CD4-positive, alpha-beta T cell treated with Interleukin-1 beta for 1 hour (primary cell): ENCODE measurements around the gene REEP6.
"Not testable (repeated sequence)": the region's sequence is repeated elsewhere in the genome, so short reads cannot be mapped to it uniquely, and the experiment has no call there.

Experiments
- DNase-seq, 2 donors: peaks; one replicate each; pipeline ENCODE4 v3.0.0-alpha.2; 2020 to 2022

Gene REEP6

GRCh38 chr19:1473085-1473851 is 17.7 kb upstream of the REEP6 start:
- no peak for DNase-seq

DNA sequence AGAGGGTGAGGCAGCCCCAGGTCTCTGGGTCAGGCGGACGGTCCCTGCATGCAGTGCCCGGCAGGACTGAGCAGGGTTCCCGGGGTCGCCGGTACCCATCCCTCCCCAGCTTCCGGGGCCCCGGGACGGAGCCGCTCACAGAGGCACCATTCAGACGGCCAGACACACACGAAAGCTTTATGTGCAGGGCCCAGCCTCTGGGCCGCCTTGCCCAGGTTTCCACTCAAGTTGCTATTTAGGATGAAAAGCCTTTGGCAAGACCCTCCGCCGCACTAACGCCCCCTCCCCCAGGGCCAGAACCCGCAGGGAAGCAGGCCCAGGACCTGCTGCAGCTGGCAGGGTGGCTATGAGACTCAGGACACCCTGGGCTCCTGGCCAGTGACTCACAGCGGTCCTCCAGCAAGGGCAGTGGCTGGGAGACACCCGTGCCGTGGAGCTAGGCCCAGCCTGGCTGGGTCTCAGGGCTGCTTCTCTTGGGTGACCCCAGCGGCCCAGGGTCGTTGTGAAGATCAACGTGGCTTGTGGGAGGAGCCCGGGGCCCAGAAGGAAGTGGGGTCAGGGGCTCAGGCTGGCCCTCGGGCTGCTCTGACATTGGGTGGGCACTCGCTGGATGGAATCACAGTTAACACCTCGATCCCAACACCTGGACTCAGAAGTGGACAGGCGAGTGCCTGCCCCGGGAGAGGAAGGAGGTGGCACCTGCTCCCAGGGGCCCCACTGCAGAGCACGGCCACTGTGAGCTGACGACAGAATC is 16.8 kb upstream of the REEP6 start:
- no peak for DNase-seq

DNA sequence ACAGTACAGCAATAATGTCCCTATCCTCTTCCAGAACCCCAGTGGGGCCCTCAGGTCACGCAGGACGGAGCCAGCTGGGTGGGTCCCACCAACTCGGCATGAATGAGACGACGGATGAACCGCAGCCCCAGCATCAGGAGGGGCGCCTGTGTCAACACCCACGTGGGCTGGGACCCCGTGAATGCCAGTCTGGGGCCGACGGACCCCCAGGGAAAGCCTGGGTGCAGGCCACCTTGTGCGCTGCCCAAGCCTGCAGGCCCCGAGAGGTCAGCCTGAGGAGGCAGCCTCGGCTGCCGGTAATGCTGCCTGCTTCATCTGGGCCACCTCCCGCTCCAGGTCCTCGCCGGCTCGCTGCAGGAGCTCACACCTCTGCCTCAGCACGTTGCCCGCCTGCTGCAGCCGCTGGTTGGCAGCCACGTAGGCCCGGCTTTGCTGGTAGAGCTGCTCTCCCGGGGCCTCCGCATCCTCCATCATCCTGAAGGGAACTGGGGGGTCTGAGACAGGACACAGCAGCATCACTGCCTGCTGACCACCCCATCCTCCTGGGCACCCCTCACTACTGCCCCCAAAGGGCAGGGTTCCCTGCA is 16.1 kb upstream of the REEP6 start:
- no peak for DNase-seq

DNA sequence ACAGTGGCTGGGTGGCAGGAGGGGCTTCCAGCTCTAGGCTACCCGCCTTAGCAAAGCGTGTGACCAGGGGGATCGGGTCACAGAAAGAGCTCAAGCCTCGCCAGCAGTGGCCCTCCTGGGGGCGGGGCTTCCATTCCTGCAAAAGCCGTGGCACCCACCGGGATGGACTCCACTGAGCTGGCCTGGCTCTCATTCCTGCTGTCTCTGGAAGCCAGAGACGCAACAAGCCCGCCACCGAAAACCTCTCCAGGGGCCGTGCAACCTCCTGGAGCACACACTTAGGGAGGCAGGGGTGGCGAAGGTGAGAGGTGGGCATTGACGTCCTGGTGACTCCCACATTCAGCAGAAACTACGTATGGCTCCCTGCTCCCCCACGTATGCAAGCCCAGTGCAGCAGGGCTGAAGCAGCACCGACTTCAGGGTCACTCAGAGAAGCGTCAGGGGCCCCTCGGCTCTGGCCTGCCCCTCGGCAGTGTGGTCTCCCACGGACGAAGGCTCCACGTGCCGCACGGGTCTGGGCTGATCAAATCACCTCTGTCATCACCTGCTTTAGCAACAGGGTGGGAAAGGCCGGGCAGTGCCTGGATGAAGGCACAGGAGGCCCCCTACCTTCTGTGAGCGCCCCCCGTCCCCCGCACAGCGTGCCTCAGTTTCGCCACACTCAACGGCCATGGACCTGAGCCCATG is 15.1 kb upstream of the REEP6 start:
- no peak for DNase-seq

- DNase-seq, result not testable (repeated sequence)
These were observed 13.9 kb upstream of the REEP6 start for GRCh38 chr19:1477056-1477455.

DNA sequence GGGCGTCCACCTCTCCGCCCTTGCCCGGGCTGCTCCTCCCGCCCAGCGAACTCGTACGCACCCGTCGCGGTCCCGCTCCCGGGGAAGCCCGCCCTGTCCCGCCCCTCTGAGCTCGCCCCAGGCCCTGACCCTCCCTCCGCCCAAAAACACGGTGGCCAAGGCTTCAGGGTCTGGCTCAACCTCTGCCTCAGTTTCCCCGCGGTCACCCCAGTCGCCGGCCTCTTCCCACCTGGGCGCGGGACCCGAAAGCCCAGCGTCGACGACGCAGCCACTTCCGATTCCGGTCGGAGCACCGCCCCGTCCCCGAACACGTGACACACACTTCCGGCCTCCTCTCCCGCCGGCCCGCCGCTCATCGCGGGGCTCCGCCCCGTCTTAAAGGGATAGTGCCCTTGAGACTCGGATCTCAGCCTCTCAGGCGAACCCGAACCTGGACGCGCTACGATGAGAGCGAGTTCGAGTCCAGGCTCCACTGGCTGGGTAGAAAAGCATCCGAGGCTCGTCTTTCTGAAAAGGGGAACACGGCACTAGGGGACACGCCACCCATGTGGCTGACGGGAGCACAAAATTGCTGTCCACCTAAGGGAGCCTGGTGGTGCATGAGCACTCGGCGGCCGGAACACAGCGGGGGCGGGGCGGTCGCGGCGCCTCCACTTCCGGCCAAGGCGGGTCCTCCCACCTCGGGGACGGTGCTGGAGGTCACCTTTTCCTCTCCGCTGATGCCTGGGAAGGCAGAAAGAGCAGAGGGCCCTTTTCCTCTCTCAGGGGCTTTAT is 11.9 kb upstream of the REEP6 start, which contains the start of gene C19orf25:
TSS of gene C19orf25 (minus strand) at position 282 of the 774 bp plus-strand sequence. CDS start 312 bp downstream, outside the sequence.
- peak; percentile 92 to 93 for DNase-seq

GRCh38 chr19:1481224-1481892 is 9.6 kb upstream of the REEP6 start:
- DNase-seq, result no peak

DNA sequence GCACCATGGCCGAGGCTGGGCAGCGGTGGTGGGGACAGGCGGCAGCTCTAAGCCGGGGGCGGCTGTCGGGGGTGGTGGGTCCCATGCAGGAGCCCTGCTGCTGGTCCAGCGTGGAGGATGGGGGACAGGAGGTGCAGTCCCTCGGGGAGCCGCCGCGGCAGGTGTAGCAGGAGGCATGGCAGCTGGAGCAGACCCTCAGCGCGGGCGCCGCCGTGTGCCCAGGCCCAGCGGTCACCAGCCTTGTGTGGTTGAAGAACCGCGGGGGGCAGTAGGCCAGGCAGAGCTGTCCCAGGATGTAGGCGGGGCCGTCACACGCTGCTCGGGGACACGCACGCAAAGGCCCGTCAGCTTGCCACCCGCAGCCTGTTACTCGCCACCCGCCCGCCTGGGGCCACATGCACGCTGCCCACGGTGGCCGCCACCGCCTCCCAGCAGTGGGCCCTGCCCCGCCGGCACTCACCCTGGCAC is 9.1 kb upstream of the REEP6 start:
- no peak for DNase-seq

- no peak for DNase-seq
These were observed 8.4 kb upstream of the REEP6 start for GRCh38 chr19:1482361-1483130.

DNA sequence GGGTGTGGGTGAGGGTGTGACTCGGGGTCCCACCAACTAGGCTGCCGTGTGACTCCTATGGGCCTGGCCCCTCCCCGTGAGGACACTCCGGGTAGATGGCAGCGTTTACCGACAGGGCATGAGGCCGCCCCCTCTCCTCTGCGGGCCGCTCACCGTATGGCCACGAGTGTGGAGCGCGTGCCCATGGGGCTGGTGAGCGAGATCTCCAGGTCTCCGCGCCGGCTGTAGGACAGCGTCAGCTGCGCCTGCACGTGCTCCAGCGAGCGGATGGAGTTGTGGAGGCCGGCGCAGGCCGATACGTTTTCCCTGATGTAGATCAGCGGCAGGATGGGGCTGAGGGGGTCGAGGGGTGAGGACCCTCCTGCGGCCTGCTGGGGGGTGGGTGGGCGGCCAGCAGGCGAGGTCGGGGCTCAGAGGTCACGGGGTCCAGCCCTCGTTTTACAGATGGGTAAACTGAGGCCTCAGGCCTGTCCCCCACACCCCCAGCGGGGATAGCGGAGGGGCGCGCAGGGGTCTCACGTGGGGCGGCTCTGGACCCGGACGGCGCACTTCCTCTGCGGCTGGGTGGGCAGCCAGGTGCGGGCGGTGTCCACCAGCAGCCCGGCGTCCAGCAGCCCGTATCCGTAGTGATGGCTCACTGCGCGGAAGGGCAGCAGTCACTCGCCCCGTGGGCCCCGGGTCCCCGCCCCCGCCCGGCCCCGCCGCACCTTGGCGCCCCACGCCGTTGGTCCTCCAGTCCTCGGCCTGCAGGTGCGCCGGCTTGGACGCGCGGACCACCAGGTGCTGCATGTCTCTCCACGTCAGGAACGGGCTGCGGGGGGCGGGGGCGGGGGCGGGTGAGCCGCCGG is 7.6 kb upstream of the REEP6 start:
- DNase-seq, result no peak

- no peak for DNase-seq
These were observed 7.0 kb upstream of the REEP6 start for GRCh38 chr19:1483979-1484428.

GRCh38 chr19:1486720-1487575 is 4.0 kb upstream of the REEP6 start:
- no peak for DNase-seq

- DNase-seq, result no peak
These were observed 3.3 kb upstream of the REEP6 start for GRCh38 chr19:1487576-1488281.

GRCh38 chr19:1488282-1488601 is 2.7 kb upstream of the REEP6 start:
- DNase-seq, result no peak

GRCh38 chr19:1489463-1490310 is 1.3 kb upstream of the REEP6 start:
- DNase-seq, result no peak

DNA sequence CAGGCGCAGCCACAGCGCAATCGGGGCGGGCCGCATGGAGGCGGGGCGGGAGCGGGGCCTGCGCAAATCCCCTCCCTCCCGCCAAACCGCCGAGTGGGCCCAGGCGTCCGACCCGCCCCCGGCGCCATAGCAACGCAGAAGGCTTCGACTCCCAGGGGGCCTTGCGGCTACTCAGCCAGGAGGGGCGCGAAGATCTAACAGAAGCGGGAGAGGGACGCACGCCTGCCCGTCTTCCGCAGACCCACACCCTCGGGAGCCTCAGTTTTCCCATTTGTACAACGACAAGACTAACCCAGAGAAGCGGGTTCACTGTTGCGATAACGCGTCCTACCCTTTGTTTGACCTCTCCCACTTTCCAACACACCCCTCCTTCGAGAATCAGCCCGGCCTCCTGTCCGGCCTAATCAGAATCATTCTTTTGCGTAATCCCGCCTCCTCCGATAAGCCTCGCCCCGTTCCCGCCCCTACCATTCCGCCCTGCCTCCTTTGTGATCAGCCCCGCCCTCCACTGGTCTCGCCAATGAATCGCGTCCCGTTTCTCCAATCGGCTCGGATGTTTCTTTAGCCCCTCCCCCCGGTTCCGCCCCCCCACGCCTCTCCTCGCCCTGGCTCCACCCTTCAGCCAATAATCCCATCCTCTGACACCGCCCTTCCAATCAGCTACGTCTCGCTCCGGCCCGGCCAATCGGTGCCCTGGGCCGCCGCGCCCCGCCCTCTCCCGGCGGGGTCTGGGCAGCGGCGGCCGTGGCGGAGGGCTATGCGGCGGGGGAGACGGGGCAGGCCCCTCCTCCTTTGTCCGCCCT is 469 bp upstream of the REEP6 start, which contains the start of gene PCSK4:
TSS of gene PCSK4 (minus strand) at position 40 of the 803 bp plus-strand sequence. CDS start at position 36, 4 bp downstream.
- DNase-seq, result peak; percentile 97 to 98
